Astrocyte of the hippocampus (primary cell): ENCODE data around the gene SAMSN1.
A peak's percentile ranks its signal among the peaks of the same experiment; 100 is the strongest.
"Not testable (repeated sequence)": the region's sequence is repeated elsewhere in the genome, so short reads cannot be mapped to it uniquely, and the experiment has no call there.

Source experiments
- DNase-seq: peaks from one replicate; pipeline ENCODE4 v3.0.0; 2011; ENCODE audit warnings: low read depth, low spot score

The SAMSN1 gene

GRCh38 chr21:14566894-14567293 lies 20.8 kb upstream of the SAMSN1 start:
- DNase-seq: no peak

GRCh38 chr21:14562959-14563358 lies 16.8 kb upstream of the SAMSN1 start:
- no peak for DNase-seq

- DNase-seq: no peak
These were observed 14.4 kb upstream of the SAMSN1 start for GRCh38 chr21:14560555-14560954.

- no peak for DNase-seq
These were observed 14.0 kb upstream of the SAMSN1 start for GRCh38 chr21:14560139-14560538.

- no peak for DNase-seq
These were observed 13.0 kb upstream of the SAMSN1 start for GRCh38 chr21:14559102-14559501.

- no peak for DNase-seq
These were observed 11.3 kb upstream of the SAMSN1 start for GRCh38 chr21:14557413-14557812.

- no peak for DNase-seq
These were observed 8.8 kb upstream of the SAMSN1 start for GRCh38 chr21:14554948-14555347.

GRCh38 chr21:14553422-14553821 lies 7.3 kb upstream of the SAMSN1 start:
- no peak for DNase-seq

- no peak for DNase-seq
These were observed 5.6 kb upstream of the SAMSN1 start for GRCh38 chr21:14551741-14552140.

GRCh38 chr21:14550135-14550534 lies 4.0 kb upstream of the SAMSN1 start:
- DNase-seq: no peak

GRCh38 chr21:14548779-14549178 lies 2.7 kb upstream of the SAMSN1 start:
- no peak for DNase-seq

- DNase-seq: no peak
These were observed 1.9 kb upstream of the SAMSN1 start for GRCh38 chr21:14547834-14548513.

GRCh38 chr21:14546719-14547118 lies 604 bp upstream of the SAMSN1 start:
- not testable (repeated sequence) for DNase-seq

GRCh38 chr21:14543983-14544382 lies 2.1 kb downstream of the SAMSN1 start:
- no peak for DNase-seq

GRCh38 chr21:14542638-14543037 lies 3.5 kb downstream of the SAMSN1 start:
- DNase-seq: no peak

- DNase-seq: no peak
These were observed 4.1 kb downstream of the SAMSN1 start for GRCh38 chr21:14541841-14542490.

GRCh38 chr21:14538483-14538882 lies 7.6 kb downstream of the SAMSN1 start:
- no peak for DNase-seq

- DNase-seq: no peak
These were observed 9.2 kb downstream of the SAMSN1 start for GRCh38 chr21:14536929-14537328.

- no peak for DNase-seq
These were observed 10.4 kb downstream of the SAMSN1 start for GRCh38 chr21:14535702-14536101.

GRCh38 chr21:14533499-14534428 lies 12.4 kb downstream of the SAMSN1 start:
- peak; percentile 20 for DNase-seq

GRCh38 chr21:14531757-14532316 lies 14.3 kb downstream of the SAMSN1 start:
- no peak for DNase-seq

GRCh38 chr21:14530592-14530991 lies 15.5 kb downstream of the SAMSN1 start:
- DNase-seq: no peak
